GM19467 (cell line): ENCODE data around the gene RGS6.

ENCODE experiments used
- ATAC-seq: cut with Tn5 transposase; IDR thresholded peaks from one replicate; pipeline ENCODE4 v1.9.1; 2021; ENCODE audit warnings: mild to moderate bottlenecking, moderate library complexity; ENCODE audit not compliant: unreplicated experiment

The RGS6 gene

GRCh38 chr14:71943695-71944018 is 11.4 kb downstream of the RGS6 start:
- ATAC-seq = no peak

GRCh38 chr14:71947947-71948500 is 15.8 kb downstream of the RGS6 start:
- ATAC-seq = no peak

- ATAC-seq = no peak
These were observed 20.4 kb downstream of the RGS6 start for GRCh38 chr14:71952381-71953363.

GRCh38 chr14:71956920-71957563 is 24.8 kb downstream of the RGS6 start:
- no peak for ATAC-seq

- no peak for ATAC-seq
These were observed 26.8 kb downstream of the RGS6 start for GRCh38 chr14:71959055-71959454.

GRCh38 chr14:71960494-71961353 is 28.5 kb downstream of the RGS6 start:
- no peak for ATAC-seq

GRCh38 chr14:71961972-71962371 is 29.7 kb downstream of the RGS6 start:
- no peak for ATAC-seq

- no peak for ATAC-seq
These were observed 32.5 kb downstream of the RGS6 start for GRCh38 chr14:71964716-71965115.

- ATAC-seq = no peak
These were observed 34.3 kb downstream of the RGS6 start for GRCh38 chr14:71966528-71966927.

- ATAC-seq = no peak
These were observed 35.5 kb downstream of the RGS6 start for GRCh38 chr14:71967704-71968103.

GRCh38 chr14:71970272-71970671 is 38.0 kb downstream of the RGS6 start:
- ATAC-seq = no peak

GRCh38 chr14:71985538-71986189 is 53.4 kb downstream of the RGS6 start:
- ATAC-seq = no peak

GRCh38 chr14:71988476-71988875 is 56.2 kb downstream of the RGS6 start:
- ATAC-seq = no peak

- ATAC-seq = no peak
These were observed 56.7 kb downstream of the RGS6 start for GRCh38 chr14:71988939-71989338.

GRCh38 chr14:71994416-71994815 is 62.2 kb downstream of the RGS6 start:
- no peak for ATAC-seq

GRCh38 chr14:71995741-71996140 is 63.5 kb downstream of the RGS6 start:
- ATAC-seq = no peak

- no peak for ATAC-seq
These were observed 64.4 kb downstream of the RGS6 start for GRCh38 chr14:71996610-71997009.

- no peak for ATAC-seq
These were observed 68.7 kb downstream of the RGS6 start for GRCh38 chr14:72000907-72001306.

- ATAC-seq = no peak
These were observed 70.5 kb downstream of the RGS6 start for GRCh38 chr14:72002731-72003130.

- ATAC-seq = no peak
These were observed 76.4 kb downstream of the RGS6 start for GRCh38 chr14:72008666-72009065.

GRCh38 chr14:72010474-72010873 is 78.2 kb downstream of the RGS6 start:
- ATAC-seq = no peak
